H1 (cell line): Measurements from ENCODE around the gene RNF220. TPM values are rescaled to one million over a fixed set of nuclear protein-coding genes. Genes with fewer than 3 reads are reported as not detected.

Experiments used
- CTCF ChIA-PET: fragments of 300-600 bp; sonication (Branson Sonifier 250); formaldehyde crosslinking; loops from one replicate; lab custom pipeline; 2021; ENCODE audit not compliant: partially characterized antibody; lab: Charles Lee
- POLR2A ChIA-PET: fragments of 300-600 bp; sonication (Branson Sonifier 250); formaldehyde crosslinking; loops from one replicate; lab custom pipeline; 2021; ENCODE audit warnings: inconsistent platforms; ENCODE audit not compliant: partially characterized antibody; lab: Charles Lee
- DNase-seq, 2 experiments: peaks; one replicate each; pipeline versions ENCODE4 v3.0.0 to v3.0.0-alpha.2; 2010 to 2022; ENCODE audit warnings: low spot score in 2 of 2, low read depth in 1 of 2, mixed read lengths in 1 of 2
- FAIRE-seq: peaks from 2 replicates; lab custom pipeline; 2011; peaks lifted over from hg19 to GRCh38; lab: Jason Lieb, UNC
- H2AFZ ChIP-seq: 2 replicates; pipeline ENCODE4 v1.8.1; 2012; ENCODE audit warnings: low read length, inconsistent platforms
- H2AK5ac ChIP-seq: 2 replicates; pipeline ENCODE4 v1.6.1; 2013; ENCODE audit warnings: low read depth, low read length
- H2BK120ac ChIP-seq: replicated peaks from 2 replicates; pipeline ENCODE3; 2013; ENCODE audit warnings: low read depth, low read length, inconsistent platforms
- H2BK12ac ChIP-seq: 2 replicates; pipeline ENCODE4 v1.6.1; 2013; ENCODE audit warnings: low read depth, low read length
- H2BK15ac ChIP-seq: 2 replicates; pipeline ENCODE4 v1.6.1; 2013; ENCODE audit warnings: low read length
- H2BK20ac ChIP-seq: 2 replicates; pipeline ENCODE4 v1.6.1; 2013; ENCODE audit warnings: low read length
- H2BK5ac ChIP-seq: 2 replicates; pipeline ENCODE4 v1.6.1; 2013; ENCODE audit warnings: low read depth, low read length
- H3K14ac ChIP-seq: 2 replicates; pipeline ENCODE4 v1.6.1; 2013; ENCODE audit warnings: inconsistent platforms; ENCODE audit not compliant: insufficient read length
- H3K18ac ChIP-seq: 2 replicates; pipeline ENCODE4 v1.6.1; 2013; ENCODE audit warnings: low read length; ENCODE audit errors: extremely low read depth
- H3K23ac ChIP-seq: 2 replicates; pipeline ENCODE4 v1.6.1; 2013; ENCODE audit warnings: inconsistent platforms; ENCODE audit not compliant: insufficient read length
- H3K23me2 ChIP-seq: 2 replicates; pipeline ENCODE4 v1.6.1; 2013; ENCODE audit warnings: low read depth, low read length
- H3K27ac ChIP-seq: 2 replicates; pipeline ENCODE4 v1.6.1; 2011; ENCODE audit warnings: low read depth, low read length, inconsistent platforms
- H3K27me3 ChIP-seq, 4 experiments: replicated peaks in 1 of 4; 1 replicate in 1 of 4; 2 replicates in 3 of 4; pipeline versions ENCODE4 v1.6.1 to v1.8.1; 2011 to 2013; ENCODE audit warnings: low read length in 3 of 4, mild to moderate bottlenecking in 3 of 4, inconsistent platforms in 2 of 4, mixed read lengths in 2 of 4, moderate library complexity in 1 of 4; ENCODE audit not compliant: control insufficient read depth in 3 of 4, insufficient read depth in 3 of 4; ENCODE audit errors: extremely low read depth in 1 of 4
- H3K36me3 ChIP-seq, 4 experiments: 2 replicates each; pipeline versions ENCODE4 v1.6.1 to v1.8.1; 2011 to 2013; ENCODE audit warnings: mild to moderate bottlenecking in 4 of 4, low read length in 3 of 4, moderate library complexity in 2 of 4, control low read depth in 1 of 4, inconsistent platforms in 1 of 4; ENCODE audit not compliant: insufficient read depth in 4 of 4, control insufficient read depth in 2 of 4
- H3K4ac ChIP-seq: replicated peaks from 2 replicates; pipeline ENCODE3; 2013; ENCODE audit warnings: low read length, low read depth, mixed read lengths, inconsistent platforms; ENCODE audit not compliant: insufficient read length
- H3K4me1 ChIP-seq, 4 experiments: replicated peaks in 1 of 4; 1 replicate in 1 of 4; 2 replicates in 3 of 4; pipeline versions ENCODE4 v1.6.1 to v1.8.1; 2011 to 2013; ENCODE audit warnings: low read length in 3 of 4, inconsistent platforms in 2 of 4, mixed read lengths in 1 of 4; ENCODE audit not compliant: insufficient read depth in 4 of 4, control insufficient read depth in 3 of 4
- H3K4me2 ChIP-seq, 2 experiments: 2 replicates each; pipeline versions ENCODE4 v1.6.1 to v1.8.1; 2011 to 2013; ENCODE audit warnings: low read depth in 2 of 2, low read length in 2 of 2, control low read depth in 1 of 2, inconsistent platforms in 1 of 2, mild to moderate bottlenecking in 1 of 2; ENCODE audit not compliant: insufficient read depth in 1 of 2
- H3K4me3 ChIP-seq, 4 experiments: fragments of 200-600, 300-600 bp in 1 of 4; sonication (generic), shearing (Covaris generic), sonication (Bioruptor Twin) in 1 of 4; 2 replicates each; pipeline versions ENCODE4 v1.5.1 to v1.8.1; 2011 to 2016; ENCODE audit warnings: low read length in 4 of 4, low read depth in 3 of 4, control low read depth in 2 of 4, inconsistent platforms in 2 of 4, mild to moderate bottlenecking in 2 of 4, mixed read lengths in 1 of 4, moderate library complexity in 1 of 4; ENCODE audit not compliant: insufficient read depth in 2 of 4; ENCODE audit errors: extremely low read depth in 1 of 4
- H3K56ac ChIP-seq: replicated peaks from 2 replicates; pipeline ENCODE3; 2013; ENCODE audit warnings: low read depth, mild to moderate bottlenecking, mixed read lengths, low read length, inconsistent platforms; ENCODE audit not compliant: insufficient read length
- H3K79me1 ChIP-seq: 2 replicates; pipeline ENCODE4 v1.6.1; 2013; ENCODE audit warnings: low read depth, low read length, control low read depth
- H3K79me2 ChIP-seq, 2 experiments: 2 replicates each; pipeline versions ENCODE4 v1.6.1 to v1.8.1; 2012 to 2013; ENCODE audit warnings: low read length in 2 of 2, mild to moderate bottlenecking in 2 of 2, inconsistent platforms in 1 of 2; ENCODE audit not compliant: insufficient read depth in 2 of 2, control insufficient read depth in 1 of 2
- H3K9ac ChIP-seq, 4 experiments: replicated peaks in 1 of 4; 1 replicate in 1 of 4; 2 replicates in 3 of 4; pipeline versions ENCODE4 v1.6.1 to v1.8.1; 2011 to 2013; ENCODE audit warnings: low read depth in 3 of 4, low read length in 3 of 4, control low read depth in 2 of 4, mild to moderate bottlenecking in 2 of 4, moderate library complexity in 2 of 4, inconsistent platforms in 1 of 4; ENCODE audit errors: extremely low read depth in 1 of 4
- H3K9me3 ChIP-seq, 2 experiments: 2 replicates each; pipeline versions ENCODE4 v1.6.1 to v1.8.1; 2012 to 2013; ENCODE audit warnings: mild to moderate bottlenecking in 2 of 2, moderate library complexity in 2 of 2, control low read depth in 1 of 2, inconsistent platforms in 1 of 2, low read depth in 1 of 2, low read length in 1 of 2, mixed read lengths in 1 of 2; ENCODE audit not compliant: insufficient read depth in 2 of 2
- H4K20me1 ChIP-seq, 2 experiments: replicated peaks in 1 of 2; 2 replicates each; pipeline versions ENCODE3 to v1.8.1; 2011 to 2013; ENCODE audit warnings: inconsistent platforms in 2 of 2, low read length in 2 of 2, mild to moderate bottlenecking in 1 of 2; ENCODE audit not compliant: insufficient read depth in 2 of 2, control insufficient read depth in 1 of 2
- H4K5ac ChIP-seq: 2 replicates; pipeline ENCODE4 v1.6.1; 2013; ENCODE audit warnings: low read length, low read depth, mixed read lengths, inconsistent platforms; ENCODE audit not compliant: insufficient read length
- H4K8ac ChIP-seq: 2 replicates; pipeline ENCODE4 v1.8.0; 2013; ENCODE audit warnings: mild to moderate bottlenecking, moderate library complexity, low read length, inconsistent platforms; ENCODE audit not compliant: insufficient read depth; ENCODE audit errors: extremely low read depth
- H4K91ac ChIP-seq: replicated peaks from 2 replicates; pipeline ENCODE3; 2013; ENCODE audit warnings: low read length, mixed read lengths, inconsistent platforms; ENCODE audit not compliant: insufficient read length
- CBX8 ChIP-seq: fragments of 300-800, 300-1000 bp; sonication (generic); IDR thresholded peaks from 2 replicates; pipeline ENCODE4 v1.7.1; 2016; ENCODE audit warnings: low read depth, low read length, borderline replicate concordance
- CHD2 ChIP-seq: IDR thresholded peaks from 2 replicates; pipeline ENCODE4 v1.6.1; 2012; ENCODE audit warnings: low read length, improper control_type of control experiment
- FOSL1 ChIP-seq: IDR thresholded peaks from 2 replicates; pipeline ENCODE4 v1.6.1; 2011; ENCODE audit warnings: mild to moderate bottlenecking, low read depth, low read length, moderate library complexity; ENCODE audit not compliant: insufficient read depth
- POLR2A ChIP-seq, 2 experiments: IDR thresholded peaks; 1 replicate in 1 of 2; 2 replicates in 1 of 2; pipeline ENCODE4 v1.6.1; 2011; ENCODE audit warnings: low read depth in 2 of 2, low read length in 2 of 2, mild to moderate bottlenecking in 2 of 2; ENCODE audit errors: control extremely low read depth in 1 of 2
- SP4 ChIP-seq: IDR thresholded peaks from 2 replicates; pipeline ENCODE4 v1.6.1; 2012; ENCODE audit warnings: low read length, inconsistent platforms
- SRF ChIP-seq: IDR thresholded peaks from 2 replicates; pipeline ENCODE4 v1.6.1; 2011; ENCODE audit warnings: mild to moderate bottlenecking, low read depth, low read length, moderate library complexity
- TAF7 ChIP-seq: optimal IDR thresholded peaks from 2 replicates; pipeline ENCODE3; 2011; ENCODE audit warnings: low read depth, mild to moderate bottlenecking, inconsistent platforms, low read length, moderate library complexity, borderline replicate concordance
- TEAD4 ChIP-seq: IDR thresholded peaks from 2 replicates; pipeline ENCODE4 v1.6.1; 2012; ENCODE audit warnings: low read depth, low read length, inconsistent platforms, mixed read lengths
- YY1 ChIP-seq: IDR thresholded peaks from 2 replicates; pipeline ENCODE4 v1.6.1; 2011; ENCODE audit warnings: low read depth, mild to moderate bottlenecking, low read length
- WGBS, 2 experiments: shearing (Covaris generic) in 1 of 2; methylation state at CpG; one replicate each; pipeline versions ENCODE4 v1.1.6 to v1.1.7; 2013 to 2015; ENCODE audit warnings: low lambda C conversion rate in 2 of 2, mixed read lengths in 2 of 2, inconsistent platforms in 1 of 2, low coverage in 1 of 2, missing lambda C conversion rate in 1 of 2; ENCODE audit not compliant: insufficient replicate concordance in 2 of 2, insufficient coverage in 1 of 2, insufficient read length in 1 of 2; ENCODE audit errors: extremely low coverage in 1 of 2, missing lambda C conversion rate in 1 of 2; 5-methylcytosine and 5-hydroxymethylcytosine counted together
- polyA plus RNA-seq, 7 experiments: library from polyadenylated mRNA; depleted of rRNA in 3 of 7; stranded (reverse) in 5 of 7; unstranded in 2 of 7; fragments of >200 nt in 5 of 7; fragments of 200-250 nt in 2 of 7; gene quantifications; 1 replicate in 5 of 7; 2 replicates in 1 of 7; 4 replicates in 1 of 7; pipeline versions ENCODE4 v1.2.1 to v1.2.3, GENCODE V29; 2011 to 2013; ENCODE audit warnings: missing spikeins in 2 of 7, mixed read lengths in 2 of 7
- total RNA-seq: library from RNA; stranded (reverse); fragmentation: NEBNext Ultra II Directional; extraction: Animal tissue kit (Norgen Biotek cat#: 25700); gene quantifications from 2 replicates; pipeline ENCODE4 v1.2.1, GENCODE V29; 2021

RNF220 gene
- total and polyA plus RNA-seq, 2 of the 8 experiments (the other 6 are each of a cell fraction or from before 2014, with no cell fraction given): 123 to 160 TPM

DNA sequence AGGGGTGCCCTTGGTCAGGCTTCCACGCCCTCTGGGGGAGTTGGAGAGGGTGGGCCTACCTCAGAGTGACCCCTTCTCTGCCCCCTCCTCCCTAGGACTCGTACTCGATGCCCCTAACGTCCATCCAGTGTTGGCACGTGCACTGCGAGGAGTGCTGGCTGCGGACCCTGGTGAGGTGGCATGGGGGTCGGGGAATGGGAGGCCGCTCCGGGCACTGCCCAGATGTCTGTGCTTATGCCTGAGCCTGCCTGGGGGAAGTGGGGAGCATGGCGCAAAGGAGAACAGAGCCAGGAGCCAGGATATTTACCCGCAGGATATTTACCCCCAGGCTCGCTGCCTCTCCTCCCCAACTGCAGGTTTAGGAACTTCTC is 244.7 kb downstream of the RNF220 start:
- Histone ChIP-seq H3K79me1 (no peaks in the 10 kb centered on the region; the same call in 1 of the 2 replicates), H3K27me3 (no peaks in the 10 kb centered on the region), H3K56ac (no peak overlapping the region), H2BK120ac (no peak overlapping the region), H4K20me1 (peaks cover 2 to 7% of the 10 kb centered on the region in 2 experiments), H2BK15ac (no peak overlapping the region), H3K4ac (no peak overlapping the region), H2BK12ac (no peak overlapping the region), H4K8ac (no peak overlapping the region; the same call in 1 of the 2 replicates), H2AFZ (no peak overlapping the region), H3K23me2 (no peaks in the 10 kb centered on the region), H2BK5ac (no peak overlapping the region), H2BK20ac (no peak overlapping the region), H3K4me2 (no peak overlapping the region), H4K91ac (no peak overlapping the region), H3K23ac (no peak overlapping the region), H4K5ac (no peak overlapping the region), H2AK5ac (no peak overlapping the region), H3K27ac (0 out of 2 replicates have a peak overlapping the region, but pooled peaks have one; percentile 1), H3K14ac (no peak overlapping the region), H3K4me3 (no peak overlapping the region), H3K9me3 (no peaks in the 10 kb centered on the region), H3K36me3 (peaks cover 14 to 50% (median 26%) of the 10 kb centered on the region in 4 experiments; a peak in 7 of 8 replicates), H3K9ac (no peak overlapping the region), H3K4me1 (peaks cover 0 to 15% (median 9%) of the 10 kb centered on the region in 4 experiments; a peak in 5 of 7 replicates), H3K79me2 (no peaks in the 10 kb centered on the region), H3K18ac (no peak overlapping the region)
- CTCF ChIA-PET: interaction anchor here (4.1 to 8.6 kb wide), 5 partner anchors 12 to 40 kb away, joined by 23 to 197 read pairs (median 52); no protein-coding TSS in a partner anchor
- POLR2A ChIA-PET: interaction anchor here (0.8 to 23.6 kb wide), 6 partner anchors 10 to 411 kb away, joined by 3 to 633 read pairs (median 4); no protein-coding TSS in a partner anchor
- TF ChIP-seq TEAD4 (no peak), TAF7 (no peak), FOSL1 (no peak), CBX8 (no peak), YY1 (no peak), SRF (no peak), POLR2A (IDR thresholded peaks at IDR 0.05; ENCODE audit: control extremely low read depth in 1 of 2, low read depth in 2 of 2, low read length in 2 of 2) (no peak), SP4 (no peak), CHD2 (no peak)
- WGBS, 2 experiments: 90% methylated on average over 13 of the region's 13 CpGs; no CpG with 5 or more reads in 1 of the 2 experiments
- DNase-seq (no peak), FAIRE-seq (no peak)
